Measurements from ENCODE around the gene CDK19.
"Not testable (repeated sequence)": the region's sequence is repeated elsewhere in the genome, so short reads cannot be mapped to it uniquely, and the experiment has no call there.

CDK19 gene

DNA sequence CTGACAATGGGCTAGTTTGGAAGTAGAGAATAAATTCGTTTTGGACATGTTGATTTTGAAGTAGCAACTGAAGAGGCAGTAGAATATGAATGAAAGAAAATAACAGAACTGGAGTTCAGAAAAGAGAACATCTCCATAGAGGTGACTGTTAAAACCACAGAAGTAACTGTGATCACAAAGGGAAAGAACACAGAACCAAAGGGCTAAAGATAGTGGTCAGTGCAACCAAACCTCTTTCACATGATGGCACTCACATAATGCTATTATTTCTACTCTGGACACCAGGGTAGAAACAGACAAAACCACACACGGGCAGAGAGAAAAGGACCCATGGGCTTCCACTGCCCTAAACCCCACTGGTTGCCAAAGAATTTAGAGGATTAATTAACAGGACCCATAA, 58.5 kb downstream of the CDK19 start:
- no peak for ATAC-seq
- TF ChIP-seq ZFP30 (CRISPR knock-in tag; IDR thresholded peaks at IDR 0.05): no peak
- no peak for TF ChIP-seq ZNF8 (CRISPR knock-in tag; IDR thresholded peaks at IDR 0.05)
- no peak for TF ChIP-seq POU6F1 (CRISPR knock-in tag; IDR thresholded peaks at IDR 0.05; ENCODE audit: borderline replicate concordance, low read depth)
- TF ChIP-seq ARNTL (CRISPR knock-in tag; IDR thresholded peaks at IDR 0.05; ENCODE audit: borderline replicate concordance, low read depth): no peak
- TF ChIP-seq, protein P1, sequence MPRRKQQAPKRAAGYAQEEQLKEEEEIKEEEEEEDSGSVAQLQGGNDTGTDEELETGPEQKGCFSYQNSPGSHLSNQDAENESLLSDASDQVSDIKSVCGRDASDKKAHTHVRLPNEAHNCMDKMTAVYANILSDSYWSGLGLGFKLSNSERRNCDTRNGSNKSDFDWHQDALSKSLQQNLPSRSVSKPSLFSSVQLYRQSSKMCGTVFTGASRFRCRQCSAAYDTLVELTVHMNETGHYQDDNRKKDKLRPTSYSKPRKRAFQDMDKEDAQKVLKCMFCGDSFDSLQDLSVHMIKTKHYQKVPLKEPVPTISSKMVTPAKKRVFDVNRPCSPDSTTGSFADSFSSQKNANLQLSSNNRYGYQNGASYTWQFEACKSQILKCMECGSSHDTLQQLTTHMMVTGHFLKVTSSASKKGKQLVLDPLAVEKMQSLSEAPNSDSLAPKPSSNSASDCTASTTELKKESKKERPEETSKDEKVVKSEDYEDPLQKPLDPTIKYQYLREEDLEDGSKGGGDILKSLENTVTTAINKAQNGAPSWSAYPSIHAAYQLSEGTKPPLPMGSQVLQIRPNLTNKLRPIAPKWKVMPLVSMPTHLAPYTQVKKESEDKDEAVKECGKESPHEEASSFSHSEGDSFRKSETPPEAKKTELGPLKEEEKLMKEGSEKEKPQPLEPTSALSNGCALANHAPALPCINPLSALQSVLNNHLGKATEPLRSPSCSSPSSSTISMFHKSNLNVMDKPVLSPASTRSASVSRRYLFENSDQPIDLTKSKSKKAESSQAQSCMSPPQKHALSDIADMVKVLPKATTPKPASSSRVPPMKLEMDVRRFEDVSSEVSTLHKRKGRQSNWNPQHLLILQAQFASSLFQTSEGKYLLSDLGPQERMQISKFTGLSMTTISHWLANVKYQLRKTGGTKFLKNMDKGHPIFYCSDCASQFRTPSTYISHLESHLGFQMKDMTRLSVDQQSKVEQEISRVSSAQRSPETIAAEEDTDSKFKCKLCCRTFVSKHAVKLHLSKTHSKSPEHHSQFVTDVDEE (CRISPR knock-in tag; IDR thresholded peaks at IDR 0.05): no peak
- no peak for TF ChIP-seq ZNF70 (CRISPR knock-in tag; IDR thresholded peaks at IDR 0.05)
- TF ChIP-seq TOX (CRISPR knock-in tag; IDR thresholded peaks at IDR 0.05; ENCODE audit: borderline replicate concordance): no peak
- TF ChIP-seq TCF4 (CRISPR knock-in tag; IDR thresholded peaks at IDR 0.05; ENCODE audit: borderline replicate concordance): no peak
- no peak for TF ChIP-seq PPARA (CRISPR knock-in tag; IDR thresholded peaks at IDR 0.05; ENCODE audit: borderline replicate concordance)
- no peak for TF ChIP-seq ZC3H10 (CRISPR knock-in tag; IDR thresholded peaks at IDR 0.05)
- TF ChIP-seq, protein P2, sequence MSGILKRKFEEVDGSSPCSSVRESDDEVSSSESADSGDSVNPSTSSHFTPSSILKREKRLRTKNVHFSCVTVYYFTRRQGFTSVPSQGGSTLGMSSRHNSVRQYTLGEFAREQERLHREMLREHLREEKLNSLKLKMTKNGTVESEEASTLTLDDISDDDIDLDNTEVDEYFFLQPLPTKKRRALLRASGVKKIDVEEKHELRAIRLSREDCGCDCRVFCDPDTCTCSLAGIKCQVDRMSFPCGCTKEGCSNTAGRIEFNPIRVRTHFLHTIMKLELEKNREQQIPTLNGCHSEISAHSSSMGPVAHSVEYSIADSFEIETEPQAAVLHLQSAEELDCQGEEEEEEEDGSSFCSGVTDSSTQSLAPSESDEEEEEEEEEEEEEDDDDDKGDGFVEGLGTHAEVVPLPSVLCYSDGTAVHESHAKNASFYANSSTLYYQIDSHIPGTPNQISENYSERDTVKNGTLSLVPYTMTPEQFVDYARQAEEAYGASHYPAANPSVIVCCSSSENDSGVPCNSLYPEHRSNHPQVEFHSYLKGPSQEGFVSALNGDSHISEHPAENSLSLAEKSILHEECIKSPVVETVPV (CRISPR knock-in tag; IDR thresholded peaks at IDR 0.05): no peak
- no peak for TF ChIP-seq OSR1 (CRISPR knock-in tag; IDR thresholded peaks at IDR 0.05)
- TF ChIP-seq RARB (CRISPR knock-in tag; IDR thresholded peaks at IDR 0.05): no peak
- no peak for TF ChIP-seq BACH2 (CRISPR knock-in tag; IDR thresholded peaks at IDR 0.05; ENCODE audit: borderline replicate concordance)
- no peak for TF ChIP-seq ESRRG (CRISPR knock-in tag; IDR thresholded peaks at IDR 0.05)
- no peak for TF ChIP-seq SNAI2 (CRISPR knock-in tag; IDR thresholded peaks at IDR 0.05)
- TF ChIP-seq ZNF565 (CRISPR knock-in tag; conservative IDR thresholded peaks at IDR 0.05; ENCODE audit: low read depth): no peak
- TF ChIP-seq, protein P3, sequence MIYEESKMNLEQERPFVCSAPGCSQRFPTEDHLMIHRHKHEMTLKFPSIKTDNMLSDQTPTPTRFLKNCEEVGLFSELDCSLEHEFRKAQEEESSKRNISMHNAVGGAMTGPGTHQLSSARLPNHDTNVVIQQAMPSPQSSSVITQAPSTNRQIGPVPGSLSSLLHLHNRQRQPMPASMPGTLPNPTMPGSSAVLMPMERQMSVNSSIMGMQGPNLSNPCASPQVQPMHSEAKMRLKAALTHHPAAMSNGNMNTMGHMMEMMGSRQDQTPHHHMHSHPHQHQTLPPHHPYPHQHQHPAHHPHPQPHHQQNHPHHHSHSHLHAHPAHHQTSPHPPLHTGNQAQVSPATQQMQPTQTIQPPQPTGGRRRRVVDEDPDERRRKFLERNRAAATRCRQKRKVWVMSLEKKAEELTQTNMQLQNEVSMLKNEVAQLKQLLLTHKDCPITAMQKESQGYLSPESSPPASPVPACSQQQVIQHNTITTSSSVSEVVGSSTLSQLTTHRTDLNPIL (CRISPR knock-in tag; IDR thresholded peaks at IDR 0.05; ENCODE audit: low read depth): no peak

DNA sequence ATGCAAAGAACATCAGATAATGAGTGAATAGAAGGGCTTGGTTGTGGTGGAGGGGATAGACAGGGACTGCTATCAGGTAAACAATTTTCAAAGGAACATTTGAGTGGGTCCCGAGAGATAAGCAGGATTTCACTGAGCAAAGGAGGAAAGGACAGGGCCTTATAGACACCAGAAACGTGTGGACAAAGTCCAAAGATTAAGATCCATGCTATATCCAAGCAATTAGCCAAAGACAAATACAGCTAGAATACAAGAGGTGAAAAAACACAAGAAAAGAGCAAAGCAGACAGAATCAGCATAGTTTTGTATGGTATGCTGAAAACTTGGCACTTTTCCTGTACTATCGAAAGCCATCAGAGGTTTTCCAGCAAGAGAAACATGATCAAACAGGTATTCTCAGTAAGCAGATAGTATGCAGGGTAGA, 59.8 kb downstream of the CDK19 start:
- ATAC-seq: no peak
- no peak for TF ChIP-seq ZFP30 (CRISPR knock-in tag; IDR thresholded peaks at IDR 0.05)
- no peak for TF ChIP-seq RARB (CRISPR knock-in tag; IDR thresholded peaks at IDR 0.05)
- TF ChIP-seq, protein P1 (CRISPR knock-in tag; IDR thresholded peaks at IDR 0.05): no peak
- TF ChIP-seq, protein P4, sequence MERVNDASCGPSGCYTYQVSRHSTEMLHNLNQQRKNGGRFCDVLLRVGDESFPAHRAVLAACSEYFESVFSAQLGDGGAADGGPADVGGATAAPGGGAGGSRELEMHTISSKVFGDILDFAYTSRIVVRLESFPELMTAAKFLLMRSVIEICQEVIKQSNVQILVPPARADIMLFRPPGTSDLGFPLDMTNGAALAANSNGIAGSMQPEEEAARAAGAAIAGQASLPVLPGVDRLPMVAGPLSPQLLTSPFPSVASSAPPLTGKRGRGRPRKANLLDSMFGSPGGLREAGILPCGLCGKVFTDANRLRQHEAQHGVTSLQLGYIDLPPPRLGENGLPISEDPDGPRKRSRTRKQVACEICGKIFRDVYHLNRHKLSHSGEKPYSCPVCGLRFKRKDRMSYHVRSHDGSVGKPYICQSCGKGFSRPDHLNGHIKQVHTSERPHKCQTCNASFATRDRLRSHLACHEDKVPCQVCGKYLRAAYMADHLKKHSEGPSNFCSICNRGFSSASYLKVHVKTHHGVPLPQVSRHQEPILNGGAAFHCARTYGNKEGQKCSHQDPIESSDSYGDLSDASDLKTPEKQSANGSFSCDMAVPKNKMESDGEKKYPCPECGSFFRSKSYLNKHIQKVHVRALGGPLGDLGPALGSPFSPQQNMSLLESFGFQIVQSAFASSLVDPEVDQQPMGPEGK (CRISPR knock-in tag; IDR thresholded peaks at IDR 0.05; ENCODE audit: borderline replicate concordance): no peak
- no peak for TF ChIP-seq BACH2 (CRISPR knock-in tag; IDR thresholded peaks at IDR 0.05; ENCODE audit: borderline replicate concordance)

GRCh38 chr6:110753936-110754668, 61.2 kb downstream of the CDK19 start:
- ATAC-seq: not testable (repeated sequence)
